Activated CD8-positive, alpha-beta T cell treated with anti-CD3 and anti-CD28 coated beads for 36 hours (primary cell): ENCODE measurements around the gene ARID3B. TPM values are rescaled to one million over a fixed set of nuclear protein-coding genes. Genes with fewer than 3 reads are reported as not detected.
A peak's percentile ranks its signal among the peaks of the same experiment; 100 is the strongest.

Experiments used
- ATAC-seq: fragments of 200-7000 bp; cut with Tn5 transposase; one replicate; pipeline ENCODE4 v1.10.0; 2021; ENCODE audit warnings: mild to moderate bottlenecking, moderate library complexity
- CTCF ChIA-PET: fragments of 350-600 bp; sonication (Branson Sonifier 250); formaldehyde crosslinking; loops from one replicate; lab custom pipeline; 2021; ENCODE audit warnings: antibody characterized with exemption; lab: Charles Lee
- POLR2A ChIA-PET: fragments of 350-600 bp; sonication (Branson Sonifier 250); formaldehyde crosslinking; loops from one replicate; lab custom pipeline; 2021; ENCODE audit warnings: antibody characterized with exemption; lab: Charles Lee
- DNase-seq: peaks from one replicate; pipeline ENCODE4 v3.0.0-alpha.2; 2020
- H3K27ac Mint-ChIP-seq: one replicate; pipeline ENCODE4 v1.8.0; 2021; ENCODE audit warnings: mild to moderate bottlenecking, mixed read lengths
- H3K27me3 Mint-ChIP-seq: one replicate; pipeline ENCODE4 v1.8.0; 2021; ENCODE audit warnings: mixed read lengths
- H3K36me3 Mint-ChIP-seq: one replicate; pipeline ENCODE4 v1.8.0; 2021; ENCODE audit warnings: low read depth, mixed read lengths
- H3K4me1 Mint-ChIP-seq: one replicate; pipeline ENCODE4 v1.8.0; 2021; ENCODE audit warnings: low read depth, mixed read lengths
- H3K4me3 Mint-ChIP-seq: one replicate; pipeline ENCODE4 v1.8.0; 2021; ENCODE audit warnings: mild to moderate bottlenecking, moderate library complexity, mixed read lengths
- H3K9me3 Mint-ChIP-seq: one replicate; pipeline ENCODE4 v1.8.0; 2021; ENCODE audit warnings: mixed read lengths
- intact Hi-C: fragments of 100-400 bp; cut with micrococcal nuclease; formaldehyde crosslinking; loops from one replicate; pipeline ENCODE4 v1.10.0; 2022
- total RNA-seq, 2 experiments: library from RNA; stranded (reverse); gene quantifications; one replicate each; pipeline ENCODE4 v1.2.3, GENCODE V29; 2021
- TF ChIP-seq, protein P1 (sequence below): fragments of 200-600 bp; IDR thresholded peaks from one replicate; pipeline ENCODE4 v1.8.0; 2022; ENCODE audit warnings: antibody characterized with exemption, mild to moderate bottlenecking

ARID3B gene
- total RNA-seq, 2 experiments from 2014 or later = 35.2 to 36.2 TPM

- ATAC-seq (no peak), DNase-seq (no peak)
- Mint-ChIP-seq H3K9me3 (no peaks in the 10 kb centered on the region), H3K4me3 (no peak overlapping the region), H3K27ac (peak overlapping the region; percentile 35), H3K27me3 (no peaks in the 10 kb centered on the region), H3K36me3 (peaks cover 6% of the 10 kb centered on the region), H3K4me1 (peaks cover 20% of the 10 kb centered on the region)
- CTCF ChIA-PET = interaction anchor here (2.7 to 14.7 kb wide), 3 partner anchors 6 to 123 kb away, joined by 21 to 576 read pairs (median 24); no protein-coding TSS in a partner anchor
- POLR2A ChIA-PET = interaction anchor here (1.3 kb wide), 1 partner anchor 8 kb away, joined by 4 read pairs; no protein-coding TSS in a partner anchor
- TF ChIP-seq, protein P1, sequence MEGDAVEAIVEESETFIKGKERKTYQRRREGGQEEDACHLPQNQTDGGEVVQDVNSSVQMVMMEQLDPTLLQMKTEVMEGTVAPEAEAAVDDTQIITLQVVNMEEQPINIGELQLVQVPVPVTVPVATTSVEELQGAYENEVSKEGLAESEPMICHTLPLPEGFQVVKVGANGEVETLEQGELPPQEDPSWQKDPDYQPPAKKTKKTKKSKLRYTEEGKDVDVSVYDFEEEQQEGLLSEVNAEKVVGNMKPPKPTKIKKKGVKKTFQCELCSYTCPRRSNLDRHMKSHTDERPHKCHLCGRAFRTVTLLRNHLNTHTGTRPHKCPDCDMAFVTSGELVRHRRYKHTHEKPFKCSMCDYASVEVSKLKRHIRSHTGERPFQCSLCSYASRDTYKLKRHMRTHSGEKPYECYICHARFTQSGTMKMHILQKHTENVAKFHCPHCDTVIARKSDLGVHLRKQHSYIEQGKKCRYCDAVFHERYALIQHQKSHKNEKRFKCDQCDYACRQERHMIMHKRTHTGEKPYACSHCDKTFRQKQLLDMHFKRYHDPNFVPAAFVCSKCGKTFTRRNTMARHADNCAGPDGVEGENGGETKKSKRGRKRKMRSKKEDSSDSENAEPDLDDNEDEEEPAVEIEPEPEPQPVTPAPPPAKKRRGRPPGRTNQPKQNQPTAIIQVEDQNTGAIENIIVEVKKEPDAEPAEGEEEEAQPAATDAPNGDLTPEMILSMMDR = no peak
- intact Hi-C loops = no loop called here
These were observed 102.0 kb downstream of the ARID3B start for GRCh38 chr15:74642734-74643664.

DNA sequence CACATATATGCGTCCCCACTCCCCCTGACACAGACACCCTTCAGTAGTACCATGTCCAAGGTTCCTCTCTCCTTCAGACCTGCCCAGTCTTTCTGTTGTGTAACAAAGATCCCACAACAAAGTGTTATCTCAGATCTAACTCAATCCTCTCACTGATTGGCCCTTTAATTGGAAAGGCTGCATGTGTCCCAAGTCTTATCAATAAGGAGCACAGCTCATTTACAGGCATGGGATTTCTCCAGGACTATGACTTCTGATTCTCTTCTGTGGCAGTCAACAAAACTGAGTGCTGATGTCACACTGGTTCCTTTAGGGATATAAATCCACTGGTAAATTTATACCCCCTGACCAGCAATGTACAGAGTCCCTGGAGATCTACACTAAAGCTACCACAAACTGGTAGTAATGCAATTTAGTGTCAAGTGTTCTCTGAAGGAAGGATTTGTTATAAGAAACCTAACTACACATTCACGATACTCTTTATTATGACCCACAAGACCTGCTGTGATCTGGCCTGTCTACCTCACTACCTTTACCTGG is 102.7 kb downstream of the ARID3B start:
- Mint-ChIP-seq H3K9me3 (no peaks in the 10 kb centered on the region), H3K36me3 (peaks cover 2% of the 10 kb centered on the region), H3K4me3 (no peak overlapping the region), H3K27me3 (no peaks in the 10 kb centered on the region), H3K27ac (peak overlapping the region; percentile 17), H3K4me1 (peaks cover 20% of the 10 kb centered on the region)
- ChIA-PET POLR2A (interaction anchor here (1.3 kb wide), 1 partner anchor 8 kb away, joined by 4 read pairs; no protein-coding TSS in a partner anchor), CTCF (interaction anchor here (1.7 to 14.7 kb wide), 3 partner anchors 7 to 122 kb away, joined by 9 to 576 read pairs (median 24); no protein-coding TSS in a partner anchor)
- intact Hi-C loops = no loop called here
- TF ChIP-seq, protein P1 = no peak
- ATAC-seq = no peak
- no peak for DNase-seq

DNA sequence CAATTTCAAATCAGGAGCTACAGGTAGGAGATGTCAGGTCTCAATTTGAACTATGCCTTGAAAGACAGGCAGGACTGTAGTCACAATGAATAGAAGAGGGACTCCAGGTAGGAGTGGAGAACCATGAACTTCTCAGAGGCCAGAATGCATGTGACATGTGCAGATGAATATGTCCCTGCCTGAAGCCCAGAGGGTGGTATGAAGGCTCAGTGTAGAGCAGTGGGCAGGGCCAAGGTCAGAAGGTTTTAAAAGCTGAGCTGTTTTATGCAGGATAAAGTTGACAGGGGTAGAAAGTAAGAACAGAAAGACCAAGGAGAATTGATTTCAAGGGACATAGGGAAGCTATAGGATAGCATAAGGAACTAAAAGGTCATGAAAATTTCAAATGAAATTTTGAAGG is 105.5 kb downstream of the ARID3B start:
- POLR2A ChIA-PET = interaction anchor here (1.3 kb wide), 1 partner anchor 14 kb away, joined by 4 read pairs; no protein-coding TSS in a partner anchor
- ATAC-seq = no peak
- H3K27me3 Mint-ChIP-seq = no peaks in the 10 kb centered on the region
- no peak overlapping the region for H3K4me3 Mint-ChIP-seq
- CTCF ChIA-PET = interaction anchor here (0.8 to 4.6 kb wide), 4 partner anchors 10 to 122 kb away, joined by 3 to 24 read pairs (median 8); no protein-coding TSS in a partner anchor
- no peak for DNase-seq
- TF ChIP-seq, protein P1 = no peak
- no peaks in the 10 kb centered on the region for H3K9me3 Mint-ChIP-seq
- intact Hi-C loops = no loop called here
- no peak overlapping the region for H3K27ac Mint-ChIP-seq
- no peaks in the 10 kb centered on the region for H3K36me3 Mint-ChIP-seq
- H3K4me1 Mint-ChIP-seq = peaks cover 14% of the 10 kb centered on the region

Other genes starting within 250 kb of the ARID3B start
- under 1 TPM; 0.29 to 0.31 TPM for gene CYP11A1, start 173.6 kb upstream of the ARID3B start, total RNA-seq
- gene SEMA7A, start 107.3 kb upstream of the ARID3B start, total RNA-seq = 10 to 100 TPM; 62.4 TPM
- gene UBL7, start 80.1 kb upstream of the ARID3B start, total RNA-seq = 10 to 100 TPM; 48.8 to 53.3 TPM
- 100 to 1,000 TPM; 159 to 168 TPM for gene CLK3, start 74.6 kb downstream of the ARID3B start, total RNA-seq
- gene EDC3, start 154.8 kb downstream of the ARID3B start, total RNA-seq = 10 to 100 TPM; 41.9 to 44.1 TPM
- 1 to 10 TPM; 4.3 to 4.9 TPM for gene CYP1A1, start 184.3 kb downstream of the ARID3B start, total RNA-seq
- gene CYP1A2, start 207.6 kb downstream of the ARID3B start, total RNA-seq = not detected
- 100 to 1,000 TPM; 254 to 260 TPM for gene CSK, start 240.9 kb downstream of the ARID3B start, total RNA-seq